Lower lobe of right lung (tissue), 2 donors: ENCODE results near the gene POLK. TPM values are rescaled to one million over a fixed set of nuclear protein-coding genes. Genes with fewer than 3 reads are reported as not detected.

ENCODE experiments used
- ATAC-seq, 2 donors: fragments of 200-7000 bp; cut with Tn5 transposase; one replicate each; pipeline ENCODE4 v1.9.1; 2020 to 2022; ENCODE audit warnings: mild to moderate bottlenecking in 2 of 2, moderate library complexity in 2 of 2
- DNase-seq: peaks from one replicate; pipeline ENCODE4 v3.0.0-alpha.2; 2020
- H3K27ac ChIP-seq: fragments of 200-600 bp; one replicate; pipeline ENCODE4 v1.8.0; 2022
- H3K27me3 ChIP-seq: fragments of 200-600 bp; one replicate; pipeline ENCODE4 v1.8.0; 2022; ENCODE audit warnings: low read depth
- H3K36me3 ChIP-seq: fragments of 200-600 bp; one replicate; pipeline ENCODE4 v1.8.0; 2022; ENCODE audit warnings: mild to moderate bottlenecking
- H3K4me1 ChIP-seq: fragments of 200-600 bp; one replicate; pipeline ENCODE4 v1.8.0; 2022
- H3K4me3 ChIP-seq: fragments of 200-600 bp; one replicate; pipeline ENCODE4 v1.8.0; 2022; ENCODE audit warnings: mild to moderate bottlenecking
- H3K9me3 ChIP-seq: fragments of 200-600 bp; one replicate; pipeline ENCODE4 v1.8.0; 2022
- intact Hi-C: fragments of 100-400 bp; cut with DNase I; formaldehyde crosslinking; loops from one replicate; pipeline ENCODE4 v1.11.0; 2022
- total RNA-seq: library from RNA; stranded (reverse); fragmentation: NEBNext Ultra II Directional; extraction: Animal tissue kit (Norgen Biotek cat#: 25700); gene quantifications from one replicate; pipeline ENCODE4 v1.2.1, GENCODE V29; 2021
- TF ChIP-seq, protein P1 (sequence below): fragments of 200-600 bp; IDR thresholded peaks from one replicate; pipeline ENCODE4 v1.8.0; 2022; ENCODE audit warnings: antibody characterized with exemption, mild to moderate bottlenecking
- donor health status: DM: no; HTN: yes; CAD: no; lungs with severe emphysema.

POLK gene
- total RNA-seq, 1 donor from 2014 or later = 39.6 TPM

DNA sequence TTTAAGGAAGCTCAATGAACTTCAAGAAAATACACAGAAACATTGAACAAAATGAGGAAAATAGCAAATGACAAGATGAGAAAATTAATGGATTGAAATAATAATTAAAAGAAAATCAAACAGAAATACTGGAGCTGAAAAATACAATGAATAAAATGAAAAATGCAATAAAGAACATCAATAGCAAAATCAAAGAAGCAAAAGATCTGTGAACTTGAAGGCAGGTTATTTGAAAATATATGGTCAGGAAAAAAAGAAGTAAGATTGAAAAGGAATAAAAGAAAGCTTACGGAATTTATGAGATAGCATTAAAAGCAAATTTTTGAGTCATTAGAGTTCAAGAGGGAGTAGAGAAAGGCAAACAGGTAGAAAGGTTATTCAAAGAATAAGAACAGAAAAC lies 42.7 kb upstream of the POLK start:
- Histone ChIP-seq H3K4me1 (peaks cover 19% of the 10 kb centered on the region), H3K36me3 (no peaks in the 10 kb centered on the region), H3K4me3 (no peak overlapping the region), H3K27ac (no peak overlapping the region), H3K9me3 (peaks cover 26% of the 10 kb centered on the region), H3K27me3 (no peaks in the 10 kb centered on the region)
- TF ChIP-seq, protein P1, sequence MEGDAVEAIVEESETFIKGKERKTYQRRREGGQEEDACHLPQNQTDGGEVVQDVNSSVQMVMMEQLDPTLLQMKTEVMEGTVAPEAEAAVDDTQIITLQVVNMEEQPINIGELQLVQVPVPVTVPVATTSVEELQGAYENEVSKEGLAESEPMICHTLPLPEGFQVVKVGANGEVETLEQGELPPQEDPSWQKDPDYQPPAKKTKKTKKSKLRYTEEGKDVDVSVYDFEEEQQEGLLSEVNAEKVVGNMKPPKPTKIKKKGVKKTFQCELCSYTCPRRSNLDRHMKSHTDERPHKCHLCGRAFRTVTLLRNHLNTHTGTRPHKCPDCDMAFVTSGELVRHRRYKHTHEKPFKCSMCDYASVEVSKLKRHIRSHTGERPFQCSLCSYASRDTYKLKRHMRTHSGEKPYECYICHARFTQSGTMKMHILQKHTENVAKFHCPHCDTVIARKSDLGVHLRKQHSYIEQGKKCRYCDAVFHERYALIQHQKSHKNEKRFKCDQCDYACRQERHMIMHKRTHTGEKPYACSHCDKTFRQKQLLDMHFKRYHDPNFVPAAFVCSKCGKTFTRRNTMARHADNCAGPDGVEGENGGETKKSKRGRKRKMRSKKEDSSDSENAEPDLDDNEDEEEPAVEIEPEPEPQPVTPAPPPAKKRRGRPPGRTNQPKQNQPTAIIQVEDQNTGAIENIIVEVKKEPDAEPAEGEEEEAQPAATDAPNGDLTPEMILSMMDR = no peak
- intact Hi-C loops = no loop called here
- ATAC-seq (no peak), DNase-seq (no peak)

DNA sequence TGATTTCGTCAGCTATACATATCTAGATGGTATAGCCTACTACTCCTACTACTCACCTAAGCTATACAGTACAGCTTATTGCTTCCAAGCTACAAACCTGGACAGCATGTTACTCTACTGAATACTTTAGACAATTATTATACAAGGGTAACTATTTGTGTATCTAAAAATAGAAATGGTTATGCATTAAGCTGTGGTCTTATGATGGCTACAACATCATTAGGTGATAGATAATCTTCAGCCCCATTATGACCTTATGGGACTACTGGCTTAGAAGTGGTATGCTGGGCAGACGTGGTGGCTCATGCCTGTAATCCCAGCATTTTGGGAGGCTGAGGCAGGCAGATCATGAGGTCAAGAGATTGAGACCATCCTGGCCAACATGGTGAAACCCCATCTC lies 40.5 kb upstream of the POLK start:
- no peak overlapping the region for H3K4me3 ChIP-seq
- intact Hi-C loops = no loop called here
- H3K27ac ChIP-seq = no peak overlapping the region
- H3K36me3 ChIP-seq = no peaks in the 10 kb centered on the region
- peaks cover 26% of the 10 kb centered on the region for H3K9me3 ChIP-seq
- ATAC-seq (no peak), DNase-seq (no peak)
- TF ChIP-seq, protein P1 = no peak
- peaks cover 3% of the 10 kb centered on the region for H3K4me1 ChIP-seq
- H3K27me3 ChIP-seq = no peaks in the 10 kb centered on the region

DNA sequence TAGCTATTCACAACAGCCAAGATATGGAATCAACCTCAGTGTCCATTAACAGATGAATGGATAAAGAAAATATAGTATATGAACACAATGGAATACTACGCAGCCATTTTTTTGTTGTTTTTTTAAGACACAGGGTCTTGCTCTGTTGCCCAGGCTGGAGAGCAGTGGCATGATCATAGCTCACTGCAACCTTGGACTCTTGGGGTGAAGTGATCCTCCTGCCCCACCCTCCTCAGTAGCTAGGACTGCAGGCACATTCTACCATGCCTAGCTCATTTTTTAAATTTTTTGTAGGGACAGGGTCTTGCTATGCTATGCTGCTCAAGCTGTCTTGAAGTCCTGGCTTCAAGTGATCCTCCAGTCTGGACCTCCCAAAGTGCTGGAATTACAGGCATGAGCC lies 38.7 kb upstream of the POLK start:
- H3K27me3 ChIP-seq = no peaks in the 10 kb centered on the region
- ATAC-seq = no peak
- no peak overlapping the region for H3K27ac ChIP-seq
- TF ChIP-seq, protein P1 = no peak
- H3K36me3 ChIP-seq = no peaks in the 10 kb centered on the region
- H3K9me3 ChIP-seq = peaks cover 26% of the 10 kb centered on the region
- DNase-seq = no peak
- H3K4me3 ChIP-seq = no peak overlapping the region
- H3K4me1 ChIP-seq = no peaks in the 10 kb centered on the region
- intact Hi-C loops = no loop called here

DNA sequence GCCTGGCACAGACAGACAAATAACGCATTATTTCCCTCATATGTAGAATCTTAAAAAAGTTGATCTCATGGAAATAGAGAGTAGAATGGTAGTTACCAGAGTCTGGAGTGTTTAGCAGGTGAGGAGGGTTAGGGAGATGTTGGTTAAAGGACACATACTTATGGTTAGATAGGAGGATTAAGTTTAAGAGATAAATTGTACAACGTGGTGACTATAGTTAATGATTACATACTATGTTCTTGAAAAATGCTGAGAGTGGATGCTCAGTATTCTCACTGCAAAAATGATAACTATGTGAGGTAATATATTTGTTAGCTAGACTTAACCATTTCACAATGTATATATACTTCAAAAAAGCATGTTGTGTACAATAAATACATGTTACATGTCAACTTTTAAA lies 38.2 kb upstream of the POLK start:
- Histone ChIP-seq H3K27me3 (no peaks in the 10 kb centered on the region), H3K9me3 (peaks cover 22% of the 10 kb centered on the region), H3K27ac (no peak overlapping the region), H3K4me3 (no peak overlapping the region), H3K36me3 (no peaks in the 10 kb centered on the region), H3K4me1 (no peaks in the 10 kb centered on the region)
- no peak for DNase-seq
- no peak for ATAC-seq
- intact Hi-C loops = no loop called here
- TF ChIP-seq, protein P1 = no peak

DNA sequence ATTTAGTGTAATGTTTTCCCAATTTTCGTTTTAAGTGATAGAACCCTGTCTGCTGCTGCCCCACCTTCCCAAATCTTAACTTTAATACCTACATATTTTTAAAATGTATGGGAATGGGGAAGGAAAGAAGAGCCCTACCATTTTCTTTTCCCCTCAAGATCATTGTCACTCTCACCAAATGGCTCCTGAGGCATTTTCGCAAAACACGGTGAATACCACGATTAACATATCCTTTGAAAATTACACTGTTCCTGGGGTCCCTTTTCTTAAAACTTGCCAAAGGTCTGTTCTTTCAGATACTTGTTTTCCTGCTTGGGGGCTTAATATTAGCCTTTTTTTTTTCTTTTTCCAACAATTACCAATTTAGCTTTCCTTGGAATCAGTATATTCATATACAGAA lies 36.3 kb upstream of the POLK start:
- no peaks in the 10 kb centered on the region for H3K36me3 ChIP-seq
- no peak overlapping the region for H3K4me3 ChIP-seq
- H3K27ac ChIP-seq = no peak overlapping the region
- no peak for DNase-seq
- intact Hi-C loops = no loop called here
- no peaks in the 10 kb centered on the region for H3K27me3 ChIP-seq
- no peaks in the 10 kb centered on the region for H3K4me1 ChIP-seq
- peaks cover 3% of the 10 kb centered on the region for H3K9me3 ChIP-seq
- TF ChIP-seq, protein P1 = no peak
- ATAC-seq = no peak

DNA sequence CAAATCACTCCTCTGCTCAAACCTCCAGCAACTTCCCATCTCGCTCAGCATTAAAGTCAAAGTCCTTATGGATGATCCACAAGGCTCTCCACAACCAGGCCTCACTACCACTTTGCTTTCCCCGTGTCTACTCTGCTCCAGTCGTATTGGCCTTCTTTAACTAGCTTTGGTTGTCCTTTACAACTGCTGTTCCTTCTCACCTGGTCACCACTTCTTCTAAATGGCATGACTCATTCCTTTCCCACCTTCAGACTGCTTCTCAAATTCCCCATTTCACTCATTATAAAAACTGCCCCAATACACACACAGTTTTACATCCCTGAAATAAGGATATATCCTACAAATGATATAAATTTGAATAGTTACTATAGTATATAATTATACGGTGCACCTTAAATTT lies 30.7 kb upstream of the POLK start:
- Histone ChIP-seq H3K27me3 (no peaks in the 10 kb centered on the region), H3K36me3 (no peaks in the 10 kb centered on the region), H3K4me3 (no peak overlapping the region), H3K27ac (no peak overlapping the region), H3K9me3 (peaks cover 5% of the 10 kb centered on the region), H3K4me1 (no peaks in the 10 kb centered on the region)
- DNase-seq (no peak), ATAC-seq (no peak)
- intact Hi-C loops = no loop called here
- TF ChIP-seq, protein P1 = no peak
